ENCODE results near the gene SFMBT2.
"Not testable (repeated sequence)": the region's sequence is repeated elsewhere in the genome, so short reads cannot be mapped to it uniquely, and the experiment has no call there.

Gene SFMBT2

DNA sequence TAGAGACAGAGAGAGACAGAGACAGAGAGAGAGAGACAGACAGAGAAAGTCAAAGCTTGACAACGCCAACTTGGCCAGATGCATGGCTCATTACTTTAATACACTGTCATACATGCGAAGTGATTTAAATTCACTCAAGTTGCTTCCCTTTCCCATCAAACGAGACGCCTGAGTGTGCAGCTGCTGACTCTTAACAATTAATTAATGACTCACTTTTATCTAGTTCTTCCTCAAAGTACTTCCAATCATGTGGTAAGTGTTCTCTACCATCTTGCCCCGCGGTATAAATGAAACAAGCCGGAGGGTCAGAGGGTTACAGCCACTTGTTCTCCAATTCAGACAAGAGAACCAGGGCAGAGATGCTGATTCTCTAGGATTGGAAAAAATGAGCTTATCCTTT is 90.8 kb downstream of the SFMBT2 start:
- no peak for DNase-seq (ENCODE audit: low read depth)

DNA sequence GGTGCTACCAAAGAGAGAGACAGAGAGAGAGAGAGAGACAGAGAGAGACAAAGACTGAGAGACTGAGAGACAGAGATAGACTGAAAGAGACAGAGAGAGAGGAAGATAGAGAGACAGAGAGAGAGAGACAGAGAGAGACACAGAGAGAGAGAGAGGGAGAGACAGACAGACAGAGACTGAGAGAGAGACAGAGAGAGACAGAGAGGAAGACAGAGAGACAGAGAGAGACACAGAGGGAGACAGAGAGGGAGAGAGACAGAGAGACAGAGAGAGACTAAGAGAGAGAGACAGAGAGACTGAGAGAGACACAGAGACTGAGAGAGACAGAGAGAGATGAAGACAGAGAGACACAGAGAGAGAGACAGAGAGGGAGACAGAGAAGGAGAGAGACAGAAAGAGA is 91.2 kb downstream of the SFMBT2 start:
- no peak for DNase-seq (ENCODE audit: low read depth)

DNA sequence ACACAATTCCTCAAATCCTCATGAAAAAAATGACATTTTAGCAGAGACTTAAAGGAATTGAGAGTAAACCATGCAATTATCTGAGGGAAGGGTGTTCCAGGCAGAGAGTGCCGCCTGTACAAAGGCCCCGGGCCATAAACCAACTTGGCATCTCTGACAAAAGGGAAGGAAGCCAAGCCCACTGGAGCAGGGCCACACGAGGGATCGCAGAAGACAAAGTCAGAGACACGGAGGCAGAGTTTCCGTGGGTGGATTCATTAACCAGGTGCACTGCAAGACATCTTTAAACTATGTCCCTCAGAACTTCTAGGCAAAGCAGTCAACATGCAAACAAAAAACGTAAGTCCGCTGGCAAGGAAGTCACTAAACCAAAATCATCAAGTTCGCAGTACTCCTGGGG is 92.0 kb downstream of the SFMBT2 start:
- no peak for DNase-seq (ENCODE audit: low read depth)

DNA sequence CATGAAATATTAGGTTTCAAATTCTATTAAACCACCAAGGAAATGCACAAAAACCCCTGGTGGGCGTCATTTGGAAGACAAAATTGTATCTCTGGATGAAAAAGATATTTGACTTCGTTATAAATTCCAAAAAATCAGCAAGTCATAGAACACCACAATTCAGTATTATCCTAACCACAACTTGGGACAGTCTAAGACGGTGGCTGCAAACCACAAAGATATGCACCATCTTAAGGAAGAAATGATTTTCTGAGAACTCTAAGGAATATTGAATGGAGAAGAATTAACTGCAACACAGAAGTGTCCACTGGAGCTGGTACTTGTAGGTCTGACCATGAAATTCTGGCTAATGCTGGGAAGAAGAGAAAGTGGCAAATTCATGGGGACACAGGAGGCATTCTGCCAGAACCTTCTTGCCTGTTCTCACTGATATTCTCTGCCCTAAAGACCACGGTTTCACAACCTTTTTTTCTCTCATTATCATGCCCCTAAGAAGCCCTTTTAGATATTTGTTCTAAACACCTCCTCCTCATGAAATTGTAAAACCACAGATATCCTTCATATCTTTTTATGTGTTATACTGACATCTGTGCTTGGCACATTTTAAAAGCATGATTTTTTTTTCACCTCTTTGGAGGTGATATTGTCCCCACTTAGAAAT is 92.9 kb downstream of the SFMBT2 start:
- no peak for DNase-seq (ENCODE audit: low read depth)

DNA sequence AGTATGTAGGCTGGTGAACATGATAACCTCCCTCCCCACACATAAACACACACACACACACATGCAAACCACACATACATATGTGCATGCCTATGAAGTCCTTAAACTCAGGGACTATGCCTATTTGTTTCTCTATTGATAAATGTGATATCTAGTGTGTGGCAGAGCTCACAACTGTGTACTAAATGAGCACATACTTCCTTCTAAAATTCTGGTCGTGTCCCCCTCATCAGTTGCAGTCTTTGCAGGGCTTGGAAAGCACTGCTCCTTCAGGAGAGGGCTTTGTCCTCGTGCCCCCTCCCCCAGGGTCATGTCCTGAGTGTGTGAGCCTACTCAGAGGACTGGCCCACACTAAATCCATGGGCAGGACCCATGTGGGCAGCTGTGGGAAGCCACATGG is 94.0 kb downstream of the SFMBT2 start:
- no peak for DNase-seq (ENCODE audit: low read depth)

DNA sequence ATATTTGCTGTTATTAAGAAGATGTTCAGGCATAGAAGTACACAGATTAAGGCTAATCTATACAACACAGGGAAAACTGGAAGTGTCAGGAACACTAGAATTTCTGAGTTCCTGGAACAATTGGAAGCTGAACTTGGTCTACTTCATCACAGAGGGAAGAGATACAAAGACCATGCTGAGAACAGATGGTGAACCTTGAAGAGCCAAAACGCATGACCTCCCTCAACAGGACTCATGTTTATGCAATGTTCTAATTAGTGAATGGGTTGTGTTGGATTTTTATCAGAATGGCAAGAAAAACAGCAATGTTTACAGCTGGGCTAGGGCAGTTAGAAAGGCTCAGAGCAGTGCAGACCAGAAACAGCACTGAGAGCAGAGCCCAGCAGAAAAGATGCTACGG is 94.9 kb downstream of the SFMBT2 start:
- DNase-seq (ENCODE audit: low read depth): no peak

DNA sequence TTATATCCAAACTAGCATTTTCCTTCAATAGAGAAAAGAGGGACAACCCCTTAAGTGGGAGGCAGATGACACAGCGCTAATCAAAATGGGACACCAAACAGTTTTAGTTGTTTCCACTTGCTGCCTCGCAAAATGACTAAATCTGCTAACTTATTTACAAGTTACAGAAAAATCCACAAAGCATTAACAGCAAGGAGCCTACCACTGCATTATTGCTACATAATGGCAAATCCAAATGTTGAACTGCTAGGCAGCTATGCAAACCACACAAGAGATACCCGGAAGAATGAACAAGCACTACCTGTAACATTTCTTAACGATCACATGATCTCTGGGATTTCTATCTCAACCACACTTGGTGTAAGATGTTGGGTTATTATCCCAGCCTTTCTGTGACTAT is 96.7 kb downstream of the SFMBT2 start:
- no peak for DNase-seq (ENCODE audit: low read depth)

DNA sequence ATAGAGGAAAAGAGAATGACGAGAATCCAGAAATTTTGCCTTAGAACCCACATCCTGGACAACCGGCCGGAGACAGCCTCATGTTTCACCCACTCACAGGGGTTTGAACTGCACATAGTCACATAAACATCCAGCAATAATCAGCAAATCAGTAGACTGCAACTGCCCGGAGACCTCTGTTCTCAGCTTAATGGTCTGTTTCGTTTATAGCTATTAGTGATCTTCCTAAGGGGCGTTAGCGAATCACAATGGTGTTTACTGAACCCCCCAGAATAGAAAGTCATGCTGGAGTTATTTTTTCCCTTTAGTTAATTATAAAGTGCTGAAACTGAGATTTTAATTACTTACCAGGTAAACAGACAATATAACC is 98.4 kb downstream of the SFMBT2 start:
- no peak for DNase-seq (ENCODE audit: low read depth)

DNA sequence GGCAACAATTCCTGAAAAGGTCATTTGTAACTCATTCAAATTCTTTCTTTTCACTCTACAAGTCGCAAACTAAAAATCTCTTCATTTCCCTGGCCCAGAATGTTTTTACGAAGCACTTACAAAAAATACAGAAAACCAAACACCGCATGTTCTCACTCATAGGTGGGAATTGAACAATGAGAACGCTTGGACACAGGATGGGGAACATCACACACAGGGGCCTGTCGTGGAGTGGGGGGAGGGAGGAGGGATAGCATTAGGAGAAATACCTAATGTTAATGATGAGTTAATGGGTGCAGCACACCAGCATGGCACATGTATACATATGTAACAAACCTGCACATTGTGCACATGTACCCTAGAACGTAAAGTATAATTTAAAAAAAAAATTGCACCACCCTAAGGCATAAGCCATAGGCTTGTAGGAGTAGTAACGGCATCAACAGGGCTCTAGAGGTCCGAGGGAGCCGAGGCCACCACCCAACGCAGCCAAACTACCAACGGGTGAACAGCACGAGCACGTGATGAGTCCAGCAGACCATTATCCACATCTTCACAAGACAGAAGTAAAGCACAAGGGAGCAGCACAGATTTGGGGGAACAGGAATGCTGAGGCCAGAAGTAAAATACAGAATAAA is 98.9 kb downstream of the SFMBT2 start:
- DNase-seq (ENCODE audit: low read depth): not testable (repeated sequence)

DNA sequence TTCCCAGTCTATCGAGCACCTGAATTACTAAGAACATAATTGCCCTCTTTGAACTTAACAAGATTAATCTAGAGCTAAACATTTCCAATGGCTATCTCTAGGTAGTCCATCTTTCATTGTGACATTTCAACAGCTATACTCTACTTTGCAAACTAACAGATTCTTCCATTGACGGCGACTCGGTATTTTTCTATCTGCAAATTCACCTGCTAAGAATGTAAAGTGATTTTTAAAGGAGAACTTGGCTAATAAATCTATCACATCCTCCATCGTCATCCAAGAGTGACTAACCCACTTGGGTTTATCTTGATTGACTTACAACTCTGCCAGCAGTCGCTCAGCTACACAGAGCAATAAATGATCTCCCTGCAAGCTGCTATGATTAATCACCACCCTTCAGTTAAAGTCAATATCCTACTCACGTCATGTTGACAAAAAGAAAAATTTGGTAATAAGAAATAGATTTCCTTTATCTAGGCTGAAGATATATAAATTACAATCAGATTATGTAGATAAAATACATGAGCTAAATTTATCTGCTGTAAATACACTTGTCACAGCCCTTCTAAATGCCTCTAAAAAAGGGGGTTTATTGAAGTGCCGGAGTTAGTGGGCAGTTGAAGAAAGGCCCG is 99.5 kb downstream of the SFMBT2 start:
- DNase-seq (ENCODE audit: low read depth): no peak

DNA sequence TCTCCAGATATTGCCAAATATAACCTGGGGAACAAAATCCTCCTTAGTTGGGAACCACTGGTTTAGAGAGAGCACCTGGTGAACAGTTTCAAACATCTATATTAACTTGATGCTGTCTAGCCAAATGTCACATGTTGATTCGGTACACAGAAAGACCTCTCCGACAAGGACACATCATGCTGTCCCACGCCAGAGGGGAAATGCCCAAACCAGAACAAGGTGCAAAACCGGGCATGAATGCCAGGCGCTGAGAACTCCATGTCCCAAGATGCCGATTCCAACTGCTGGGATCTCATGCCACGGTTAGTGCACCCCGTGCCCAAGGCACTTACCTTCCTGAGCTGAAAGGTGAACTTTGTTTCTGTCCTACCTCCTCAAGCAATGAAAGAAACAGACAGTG is 100.8 kb downstream of the SFMBT2 start:
- no peak for DNase-seq (ENCODE audit: low read depth)

DNA sequence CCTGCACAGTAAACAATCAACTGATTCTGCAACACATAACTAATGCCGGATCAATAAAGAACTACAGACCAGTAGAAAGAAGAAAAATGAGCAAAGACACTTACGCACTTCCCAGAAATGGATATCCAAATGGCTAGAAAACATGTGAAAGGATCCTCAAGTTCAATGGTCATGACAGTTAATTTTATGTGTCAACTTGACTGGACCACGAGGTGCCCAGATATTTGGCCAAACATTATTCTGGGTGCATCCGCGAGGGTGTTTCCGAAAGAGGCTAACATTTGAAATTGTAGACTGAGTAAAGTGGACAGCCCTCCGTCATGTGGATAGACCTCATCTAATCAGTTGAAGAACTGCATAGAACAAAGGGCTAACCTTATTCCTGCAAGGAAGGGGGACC is 102.0 kb downstream of the SFMBT2 start:
- DNase-seq (ENCODE audit: low read depth): no peak

DNA sequence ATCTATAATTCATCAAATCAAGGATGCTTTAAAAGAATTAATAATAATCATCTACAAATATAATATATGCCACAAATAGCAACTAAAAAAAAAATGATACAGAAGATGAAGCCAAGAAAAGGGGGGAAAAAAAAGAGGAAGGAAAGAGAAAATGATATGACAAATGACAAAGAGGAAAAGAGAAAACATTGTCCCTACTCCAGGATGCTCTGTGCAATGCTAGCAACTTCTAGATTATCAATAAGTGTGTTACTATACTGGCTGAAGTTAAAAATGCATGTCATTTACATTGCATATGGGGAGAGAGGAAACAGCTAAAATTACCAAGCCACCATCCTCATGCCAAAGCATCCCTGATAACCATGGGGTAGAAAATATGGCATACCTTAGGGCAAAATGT is 104.2 kb downstream of the SFMBT2 start:
- no peak for DNase-seq (ENCODE audit: low read depth)

DNA sequence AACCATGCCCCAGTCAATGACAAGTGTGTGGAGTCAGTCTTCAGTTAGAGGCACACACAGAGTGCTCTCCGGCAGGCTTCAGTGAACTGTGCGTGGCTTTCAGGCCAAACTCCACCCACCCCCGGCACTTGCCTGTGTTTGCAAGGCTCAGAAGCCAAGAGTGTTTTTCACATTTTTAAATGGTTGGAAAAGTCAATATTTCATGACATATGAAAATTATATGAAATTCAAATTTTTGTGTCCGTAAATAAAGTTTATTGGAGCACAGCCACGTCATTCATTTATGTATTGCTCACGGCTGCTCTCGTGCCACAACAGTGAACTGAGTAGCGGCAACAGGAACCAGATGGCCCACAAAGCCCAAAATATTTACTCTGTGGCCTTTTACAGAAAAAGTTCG is 104.7 kb downstream of the SFMBT2 start:
- DNase-seq (ENCODE audit: low read depth): no peak

DNA sequence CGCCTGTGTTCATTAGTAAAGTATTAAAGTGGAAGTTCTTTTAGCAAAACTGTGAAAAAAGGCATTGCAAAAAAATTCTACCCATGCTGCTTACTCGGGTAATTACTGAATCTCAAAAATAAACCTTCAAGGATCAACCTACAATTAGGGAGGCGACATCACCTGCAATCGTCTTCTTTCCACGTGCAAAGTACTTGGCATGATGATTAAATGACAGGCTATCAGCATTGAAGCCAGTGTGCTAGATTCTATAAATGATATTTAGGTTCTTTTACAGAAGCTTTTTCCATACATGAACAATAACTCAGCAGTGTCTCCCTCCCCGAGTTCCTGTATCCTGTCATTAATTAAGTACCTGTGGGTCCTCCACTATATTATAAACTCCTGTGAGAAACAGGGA is 105.8 kb downstream of the SFMBT2 start:
- no peak for DNase-seq (ENCODE audit: low read depth)

DNA sequence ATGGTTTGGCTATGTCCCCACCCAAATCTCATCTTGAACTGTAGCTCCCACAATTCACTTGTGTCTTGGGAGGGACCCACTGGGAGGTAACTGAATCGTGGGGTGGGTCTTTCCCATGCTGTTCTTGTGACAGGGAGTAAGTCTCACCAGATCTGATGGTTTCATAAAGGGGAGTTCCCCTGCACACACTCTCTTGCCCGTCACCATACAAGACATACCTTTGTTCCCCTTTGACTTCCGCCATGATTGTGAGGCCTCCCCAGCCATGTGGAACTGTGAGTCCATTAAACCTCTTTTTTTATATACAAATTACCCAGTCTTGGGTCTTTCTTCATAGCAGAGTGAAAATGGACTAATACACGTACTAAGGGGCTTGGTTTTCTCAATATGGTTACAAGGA is 106.7 kb downstream of the SFMBT2 start:
- no peak for DNase-seq (ENCODE audit: low read depth)

DNA sequence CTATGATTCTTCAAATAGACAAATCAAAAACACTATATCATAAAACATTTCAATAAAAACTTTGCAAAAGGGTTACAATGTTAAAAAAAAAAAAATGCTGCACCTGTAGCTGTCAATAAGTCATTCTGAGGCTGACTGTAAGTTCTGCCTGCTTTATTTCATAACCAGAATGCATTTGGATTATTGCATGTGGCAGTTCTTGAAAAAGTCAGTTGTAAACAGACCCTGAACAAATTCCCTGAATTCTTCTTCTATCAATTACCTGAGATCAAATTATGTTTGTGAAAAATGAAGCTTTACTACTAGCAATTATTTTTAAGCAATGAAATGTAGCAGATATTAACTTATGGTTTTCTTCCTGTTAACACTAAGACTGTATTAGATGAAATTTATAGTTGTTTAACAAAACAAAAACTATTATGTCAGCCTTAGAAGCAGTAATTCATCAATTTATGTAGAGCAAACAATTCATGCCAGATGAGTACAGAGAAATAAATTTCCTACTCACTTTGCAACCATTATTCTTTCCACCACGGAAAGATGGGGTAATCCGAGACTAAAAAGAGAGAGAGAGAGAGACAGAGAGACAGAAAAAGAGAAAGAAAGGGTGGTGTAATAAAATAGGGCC is 107.8 kb downstream of the SFMBT2 start:
- DNase-seq (ENCODE audit: low read depth): no peak

DNA sequence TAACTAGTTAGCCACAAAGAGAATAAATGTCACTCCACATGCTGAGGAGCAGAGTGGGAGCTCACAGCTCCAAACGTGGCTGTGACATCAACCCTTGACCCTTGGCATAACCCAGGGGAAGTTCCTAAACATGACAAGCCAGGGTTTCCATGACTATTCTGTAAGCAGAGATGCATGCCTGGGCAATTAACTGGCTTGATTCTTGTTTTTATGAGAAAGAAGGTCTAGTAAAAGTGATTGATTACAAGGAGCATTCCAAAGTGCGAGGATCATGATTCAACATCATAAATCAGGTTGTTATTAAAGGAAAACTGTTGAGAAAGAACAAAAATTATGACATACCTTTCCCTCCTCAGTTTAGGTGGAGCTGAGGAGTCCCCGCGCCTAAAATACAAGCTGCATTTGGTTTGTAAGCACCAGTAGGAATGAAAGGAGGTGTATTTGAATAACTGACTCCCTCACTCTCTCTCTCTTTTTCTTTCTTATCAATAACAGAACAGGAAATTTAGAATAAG is 108.4 kb downstream of the SFMBT2 start:
- DNase-seq (ENCODE audit: low read depth): no peak

DNA sequence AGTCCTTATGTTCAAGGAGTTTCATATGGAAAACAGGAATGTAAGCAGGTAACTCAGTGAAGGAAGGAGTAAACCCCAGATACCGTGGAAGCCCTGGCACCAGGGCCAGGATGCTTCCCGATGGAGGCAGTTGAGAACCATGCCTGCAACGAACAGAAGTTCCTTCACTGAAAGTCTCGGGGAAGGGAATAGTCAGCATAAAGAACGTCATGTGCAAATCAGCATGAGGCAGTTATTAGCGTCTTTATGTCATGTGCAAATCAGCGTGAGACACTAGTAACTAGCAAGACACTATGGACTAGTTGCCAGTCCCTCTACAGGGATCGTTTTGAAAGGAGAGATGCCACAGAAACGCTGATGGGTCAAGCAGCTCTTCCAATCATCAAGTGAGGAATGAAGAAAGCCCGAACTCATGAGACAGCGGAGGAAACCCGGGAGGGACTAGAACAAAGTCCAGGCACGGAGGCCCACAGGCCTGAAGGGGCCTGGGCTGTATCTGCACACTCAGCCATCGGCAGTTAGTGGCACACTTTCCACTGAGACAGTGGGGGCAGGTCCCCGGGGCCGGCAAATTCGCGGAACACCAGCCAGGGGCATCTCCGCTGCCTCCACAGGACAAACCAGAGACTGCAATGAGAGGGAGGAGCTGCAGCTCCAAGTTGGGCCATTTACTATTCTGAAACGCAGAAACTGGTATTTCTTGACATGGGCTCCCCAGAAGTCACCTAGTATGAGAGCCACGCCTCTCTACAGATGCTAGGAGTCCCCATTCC is 109.6 kb downstream of the SFMBT2 start:
- no peak for DNase-seq (ENCODE audit: low read depth)

DNA sequence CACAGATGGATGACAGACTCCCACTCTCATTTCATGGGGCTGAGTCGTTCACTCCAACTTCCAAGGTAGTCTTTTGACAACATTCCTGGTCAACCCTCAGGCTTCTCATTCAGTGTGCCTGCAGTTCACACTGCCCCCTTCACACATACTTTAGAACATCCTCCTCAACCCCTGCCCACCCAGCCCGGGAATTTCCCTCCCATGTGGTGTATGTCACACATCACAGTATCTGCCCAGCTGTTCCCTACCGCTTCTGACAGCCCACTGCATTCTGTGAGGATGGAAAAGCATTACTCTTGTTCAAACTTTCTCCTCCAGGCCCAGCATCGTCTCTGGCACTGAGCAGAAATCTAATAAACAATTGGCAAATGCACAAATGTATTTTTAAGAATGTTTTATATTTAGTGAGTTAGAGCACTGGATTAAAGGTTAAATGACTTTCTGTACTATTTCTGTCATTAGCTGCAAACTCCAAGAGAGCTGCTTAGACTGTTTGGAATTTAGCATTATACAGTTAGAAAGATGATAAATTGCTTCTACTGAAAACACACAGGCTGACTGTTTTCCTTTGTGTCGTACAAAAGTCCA is 110.4 kb downstream of the SFMBT2 start:
- DNase-seq (ENCODE audit: low read depth): no peak

DNA sequence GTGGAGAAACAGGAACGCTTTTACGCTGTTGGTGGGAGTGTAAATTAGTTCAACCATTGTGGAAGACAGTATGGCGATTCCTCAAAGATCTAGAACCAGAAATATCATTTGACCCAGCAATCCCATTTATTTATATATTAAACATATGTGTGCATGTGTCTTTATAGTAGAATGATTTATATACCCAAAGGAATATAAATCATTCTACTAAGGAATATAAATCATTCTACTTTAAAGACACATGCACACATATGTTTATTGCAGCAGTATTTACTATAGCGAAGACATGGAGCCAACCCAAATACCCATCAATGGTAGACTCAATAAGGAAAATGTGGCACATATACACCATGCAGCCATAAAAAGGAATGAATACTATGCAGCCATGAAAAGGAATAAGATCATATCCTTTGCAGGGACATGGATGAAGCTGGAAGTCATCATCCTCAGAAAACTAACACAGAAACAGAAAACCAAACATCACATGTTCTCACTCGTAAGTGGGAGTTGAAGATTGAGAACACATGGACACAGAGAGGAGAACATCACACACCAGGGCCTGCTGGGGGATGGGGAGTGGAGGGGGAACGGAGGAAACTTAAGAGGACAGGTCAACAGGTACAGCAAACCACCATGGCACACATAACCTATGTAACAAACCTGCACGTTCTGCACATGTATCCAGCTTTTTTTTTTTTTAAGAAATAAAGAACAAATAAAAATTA is 111.1 kb downstream of the SFMBT2 start:
- DNase-seq (ENCODE audit: low read depth): not testable (repeated sequence)

Data from HS-5 (cell line).